B cell (primary cell): Measurements from ENCODE around the gene DDT.

Experiments used
- EZH2 ChIP-seq: IDR thresholded peaks from 2 replicates; pipeline ENCODE4 v1.6.1; 2012; ENCODE audit warnings: borderline replicate concordance, low read depth, mild to moderate bottlenecking, moderate library complexity, low read length; ENCODE audit not compliant: insufficient read depth, poor library complexity, severe bottlenecking
- TF ChIP-seq, protein P1 (sequence below): fragments of 200-600 bp; IDR thresholded peaks from one replicate; pipeline ENCODE4 v1.8.0; 2022; ENCODE audit warnings: antibody characterized with exemption, mild to moderate bottlenecking

DNA sequence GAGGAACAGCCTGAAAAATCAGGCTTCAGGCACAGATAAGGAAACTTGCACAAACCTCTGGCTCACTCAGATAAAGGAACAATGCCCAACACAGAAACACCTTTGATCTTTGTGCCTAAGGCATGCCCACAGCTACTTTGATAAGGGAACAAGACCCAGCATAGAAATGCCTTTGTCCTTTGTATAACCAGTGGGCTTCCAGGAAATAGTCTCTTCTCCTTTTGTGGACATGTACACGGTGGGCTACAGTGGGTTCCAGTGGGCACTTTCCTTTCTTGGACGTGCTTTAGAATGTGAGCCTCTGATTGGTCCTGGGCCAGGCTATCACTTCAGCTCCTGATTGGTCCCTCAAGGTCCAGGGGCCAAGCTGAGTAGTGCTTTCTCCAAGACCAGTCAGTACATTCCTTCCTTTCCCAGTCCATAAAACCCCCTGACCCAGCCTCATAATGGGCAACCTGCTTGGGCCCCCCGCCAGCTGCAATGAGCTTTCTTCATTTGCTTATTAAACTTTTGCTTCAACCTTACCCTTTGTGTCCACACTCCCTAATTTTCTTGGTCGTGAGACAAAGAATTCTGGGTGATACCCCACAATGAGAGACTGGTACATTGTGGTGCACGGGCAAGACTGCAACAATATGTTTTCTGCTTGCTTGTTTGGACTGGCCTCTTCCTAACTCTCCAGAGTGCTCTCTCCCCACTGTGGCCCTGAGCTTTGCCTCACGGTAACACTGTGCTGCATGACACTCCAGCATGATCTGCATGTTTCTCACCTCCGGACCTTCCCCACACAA lies 35.2 kb upstream of the DDT start:
- TF ChIP-seq, protein P1, sequence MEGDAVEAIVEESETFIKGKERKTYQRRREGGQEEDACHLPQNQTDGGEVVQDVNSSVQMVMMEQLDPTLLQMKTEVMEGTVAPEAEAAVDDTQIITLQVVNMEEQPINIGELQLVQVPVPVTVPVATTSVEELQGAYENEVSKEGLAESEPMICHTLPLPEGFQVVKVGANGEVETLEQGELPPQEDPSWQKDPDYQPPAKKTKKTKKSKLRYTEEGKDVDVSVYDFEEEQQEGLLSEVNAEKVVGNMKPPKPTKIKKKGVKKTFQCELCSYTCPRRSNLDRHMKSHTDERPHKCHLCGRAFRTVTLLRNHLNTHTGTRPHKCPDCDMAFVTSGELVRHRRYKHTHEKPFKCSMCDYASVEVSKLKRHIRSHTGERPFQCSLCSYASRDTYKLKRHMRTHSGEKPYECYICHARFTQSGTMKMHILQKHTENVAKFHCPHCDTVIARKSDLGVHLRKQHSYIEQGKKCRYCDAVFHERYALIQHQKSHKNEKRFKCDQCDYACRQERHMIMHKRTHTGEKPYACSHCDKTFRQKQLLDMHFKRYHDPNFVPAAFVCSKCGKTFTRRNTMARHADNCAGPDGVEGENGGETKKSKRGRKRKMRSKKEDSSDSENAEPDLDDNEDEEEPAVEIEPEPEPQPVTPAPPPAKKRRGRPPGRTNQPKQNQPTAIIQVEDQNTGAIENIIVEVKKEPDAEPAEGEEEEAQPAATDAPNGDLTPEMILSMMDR: no peak
- no peak for TF ChIP-seq EZH2
